ENCODE measurements around the gene ZNF134.

The ZNF134 gene

GRCh38 chr19:57668635-57669034, 54.6 kb downstream of the ZNF134 start, which contains the start of gene ZSCAN4:
TSS of gene ZSCAN4 (plus strand) at chr19:57668935. CDS start at chr19:57676146, 7,211 bp downstream.
- in situ Hi-C loops (cut with HindIII; ENCODE audit: low sequenced_read_pairs) = no loop called here
- TF ChIP-seq CTCF (IDR thresholded peaks at IDR 0.05; ENCODE audit: low read depth, low read length, missing control alignments) = no peak

GRCh38 chr19:57671124-57671895, 57.3 kb downstream of the ZNF134 start:
- DNase-seq (ENCODE audit: low read depth) = no peak
- H3K4me3 ChIP-seq (ENCODE audit: low read depth, low read length) = no peak overlapping the region
- in situ Hi-C loops (cut with HindIII; ENCODE audit: low sequenced_read_pairs) = no loop called here
- TF ChIP-seq CTCF (IDR thresholded peaks at IDR 0.05; ENCODE audit: low read depth, low read length, missing control alignments) = no peak

More at GRCh38 chr19:57668635-57669034, 54.6 kb downstream of the ZNF134 start, which contains the start of gene ZSCAN4:
- DNase-seq (ENCODE audit: low read depth) = no peak
- H3K4me3 ChIP-seq (ENCODE audit: low read depth, low read length) = no peak within 1 kb of the TSS

GRCh38 chr19:57672466-57672865, 58.4 kb downstream of the ZNF134 start:
- no peak for TF ChIP-seq CTCF (IDR thresholded peaks at IDR 0.05; ENCODE audit: low read depth, low read length, missing control alignments)
- no peak for DNase-seq (ENCODE audit: low read depth)
- H3K4me3 ChIP-seq (ENCODE audit: low read depth, low read length) = no peak overlapping the region
- in situ Hi-C loops (cut with HindIII; ENCODE audit: low sequenced_read_pairs) = no loop called here
